ENCODE measurements around the gene RANBP1. TPM values are rescaled to one million over a fixed set of nuclear protein-coding genes. Genes with fewer than 3 reads are reported as not detected.
A peak's percentile ranks its signal among the peaks of the same experiment; 100 is the strongest.

The RANBP1 gene
- total and polyA plus RNA-seq, 9 of the 15 experiments (the other 6 are each of a cell fraction or from before 2014, with no cell fraction given), result 162 to 2,891 (median 1,289) TPM

DNA sequence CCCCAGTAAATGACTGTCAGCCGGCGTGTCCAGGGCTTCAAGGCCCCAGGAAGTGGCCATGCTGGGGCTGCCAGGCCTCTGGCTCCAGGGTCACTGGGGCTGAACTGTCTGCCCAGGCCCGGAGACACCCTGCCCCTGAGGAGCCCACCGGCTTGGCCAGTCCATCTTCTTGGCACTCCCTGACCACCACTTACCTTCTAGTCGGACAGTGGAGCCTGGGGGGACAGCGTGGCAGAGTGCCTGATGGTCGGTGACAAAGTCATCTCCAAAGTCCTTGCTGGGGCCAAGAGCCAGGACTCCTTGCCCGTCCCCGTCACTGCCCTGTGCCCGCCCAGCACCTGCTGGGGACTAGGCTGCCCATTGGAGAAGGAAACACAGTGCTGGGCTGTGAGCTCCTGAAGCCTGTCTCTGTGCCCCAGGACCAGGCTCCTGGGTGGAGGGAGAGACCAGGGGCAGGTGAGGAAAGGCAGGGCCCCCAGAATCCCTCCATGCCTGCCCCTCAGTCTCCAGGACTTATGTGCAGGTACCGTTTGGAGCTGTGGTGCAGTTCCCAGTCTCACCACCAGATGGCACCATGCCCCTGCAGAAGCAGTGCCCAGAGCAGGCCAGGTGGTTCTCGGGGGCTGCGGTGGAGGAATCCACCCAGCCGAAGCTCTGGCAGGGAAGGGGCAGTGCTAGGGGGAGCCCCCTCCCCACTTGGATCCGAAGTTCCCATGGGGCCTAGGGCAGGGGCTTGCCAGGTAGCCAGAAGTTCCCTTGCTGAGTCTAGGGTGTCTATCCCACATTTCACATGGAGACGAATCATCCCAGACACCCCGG lies 40.9 kb downstream of the RANBP1 start (continued):
- TF ChIP-seq, protein P1, sequence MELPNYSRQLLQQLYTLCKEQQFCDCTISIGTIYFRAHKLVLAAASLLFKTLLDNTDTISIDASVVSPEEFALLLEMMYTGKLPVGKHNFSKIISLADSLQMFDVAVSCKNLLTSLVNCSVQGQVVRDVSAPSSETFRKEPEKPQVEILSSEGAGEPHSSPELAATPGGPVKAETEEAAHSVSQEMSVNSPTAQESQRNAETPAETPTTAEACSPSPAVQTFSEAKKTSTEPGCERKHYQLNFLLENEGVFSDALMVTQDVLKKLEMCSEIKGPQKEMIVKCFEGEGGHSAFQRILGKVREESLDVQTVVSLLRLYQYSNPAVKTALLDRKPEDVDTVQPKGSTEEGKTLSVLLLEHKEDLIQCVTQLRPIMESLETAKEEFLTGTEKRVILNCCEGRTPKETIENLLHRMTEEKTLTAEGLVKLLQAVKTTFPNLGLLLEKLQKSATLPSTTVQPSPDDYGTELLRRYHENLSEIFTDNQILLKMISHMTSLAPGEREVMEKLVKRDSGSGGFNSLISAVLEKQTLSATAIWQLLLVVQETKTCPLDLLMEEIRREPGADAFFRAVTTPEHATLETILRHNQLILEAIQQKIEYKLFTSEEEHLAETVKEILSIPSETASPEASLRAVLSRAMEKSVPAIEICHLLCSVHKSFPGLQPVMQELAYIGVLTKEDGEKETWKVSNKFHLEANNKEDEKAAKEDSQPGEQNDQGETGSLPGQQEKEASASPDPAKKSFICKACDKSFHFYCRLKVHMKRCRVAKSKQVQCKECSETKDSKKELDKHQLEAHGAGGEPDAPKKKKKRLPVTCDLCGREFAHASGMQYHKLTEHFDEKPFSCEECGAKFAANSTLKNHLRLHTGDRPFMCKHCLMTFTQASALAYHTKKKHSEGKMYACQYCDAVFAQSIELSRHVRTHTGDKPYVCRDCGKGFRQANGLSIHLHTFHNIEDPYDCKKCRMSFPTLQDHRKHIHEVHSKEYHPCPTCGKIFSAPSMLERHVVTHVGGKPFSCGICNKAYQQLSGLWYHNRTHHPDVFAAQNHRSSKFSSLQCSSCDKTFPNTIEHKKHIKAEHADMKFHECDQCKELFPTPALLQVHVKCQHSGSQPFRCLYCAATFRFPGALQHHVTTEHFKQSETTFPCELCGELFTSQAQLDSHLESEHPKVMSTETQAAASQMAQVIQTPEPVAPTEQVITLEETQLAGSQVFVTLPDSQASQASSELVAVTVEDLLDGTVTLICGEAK (IDR thresholded peaks at IDR 0.05), result no peak
- TF ChIP-seq, protein P1 (CRISPR knock-in tag; IDR thresholded peaks at IDR 0.05), result 0 out of 2 replicates have a peak, but pooled peaks have one; percentile 19
- TF ChIP-seq MBD2 (IDR thresholded peaks at IDR 0.05; ENCODE audit: borderline replicate concordance, low read depth) (no peak), SIN3B (IDR thresholded peaks at IDR 0.05; ENCODE audit: low read depth) (peak; percentile 82; the same call in 1 of the 2 replicates), SMARCB1 (IDR thresholded peaks at IDR 0.05; ENCODE audit: insufficient read length, low read depth) (no peak), ZNF124 (CRISPR knock-in tag; IDR thresholded peaks at IDR 0.05) (0 out of 2 replicates have a peak, but pooled peaks have one; percentile 65), XRCC5 (IDR thresholded peaks at IDR 0.05; ENCODE audit: low read depth, low read length) (peak; percentile 97), MXI1 (IDR thresholded peaks at IDR 0.05; ENCODE audit: low read depth, low read length) (no peak), HIVEP1 (CRISPR knock-in tag; IDR thresholded peaks at IDR 0.05) (peak; percentile 64; the same call in 1 of the 2 replicates), BRCA1 (IDR thresholded peaks at IDR 0.05) (no peak), BRCA1 (CRISPR knock-in tag; IDR thresholded peaks at IDR 0.05) (peak; percentile 99), SUPT5H (IDR thresholded peaks at IDR 0.05) (no peak), GTF2F1 (IDR thresholded peaks at IDR 0.05; ENCODE audit: low read depth, low read length) (0 out of 2 replicates have a peak, but pooled peaks have one; percentile 75), POLR2G (IDR thresholded peaks at IDR 0.05; ENCODE audit: low read depth, low read length) (no peak)
- TF ChIP-seq, protein P2, sequence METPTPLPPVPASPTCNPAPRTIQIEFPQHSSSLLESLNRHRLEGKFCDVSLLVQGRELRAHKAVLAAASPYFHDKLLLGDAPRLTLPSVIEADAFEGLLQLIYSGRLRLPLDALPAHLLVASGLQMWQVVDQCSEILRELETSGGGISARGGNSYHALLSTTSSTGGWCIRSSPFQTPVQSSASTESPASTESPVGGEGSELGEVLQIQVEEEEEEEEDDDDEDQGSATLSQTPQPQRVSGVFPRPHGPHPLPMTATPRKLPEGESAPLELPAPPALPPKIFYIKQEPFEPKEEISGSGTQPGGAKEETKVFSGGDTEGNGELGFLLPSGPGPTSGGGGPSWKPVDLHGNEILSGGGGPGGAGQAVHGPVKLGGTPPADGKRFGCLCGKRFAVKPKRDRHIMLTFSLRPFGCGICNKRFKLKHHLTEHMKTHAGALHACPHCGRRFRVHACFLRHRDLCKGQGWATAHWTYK (CRISPR knock-in tag; IDR thresholded peaks at IDR 0.05), result peak; percentile 85; the same call in 1 of the 2 replicates
- TF ChIP-seq, protein P3, sequence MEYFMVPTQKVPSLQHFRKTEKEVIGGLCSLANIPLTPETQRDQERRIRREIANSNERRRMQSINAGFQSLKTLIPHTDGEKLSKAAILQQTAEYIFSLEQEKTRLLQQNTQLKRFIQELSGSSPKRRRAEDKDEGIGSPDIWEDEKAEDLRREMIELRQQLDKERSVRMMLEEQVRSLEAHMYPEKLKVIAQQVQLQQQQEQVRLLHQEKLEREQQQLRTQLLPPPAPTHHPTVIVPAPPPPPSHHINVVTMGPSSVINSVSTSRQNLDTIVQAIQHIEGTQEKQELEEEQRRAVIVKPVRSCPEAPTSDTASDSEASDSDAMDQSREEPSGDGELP (CRISPR knock-in tag; IDR thresholded peaks at IDR 0.05; ENCODE audit: borderline replicate concordance), result peak; percentile 95

All from K562 (cell line).